Measurements from ENCODE around the gene ZNF329. TPM values are rescaled to one million over a fixed set of nuclear protein-coding genes. Genes with fewer than 3 reads are reported as not detected.

Gene ZNF329
- total RNA-seq, 1 experiment from 2014 or later = 11.2 TPM

DNA sequence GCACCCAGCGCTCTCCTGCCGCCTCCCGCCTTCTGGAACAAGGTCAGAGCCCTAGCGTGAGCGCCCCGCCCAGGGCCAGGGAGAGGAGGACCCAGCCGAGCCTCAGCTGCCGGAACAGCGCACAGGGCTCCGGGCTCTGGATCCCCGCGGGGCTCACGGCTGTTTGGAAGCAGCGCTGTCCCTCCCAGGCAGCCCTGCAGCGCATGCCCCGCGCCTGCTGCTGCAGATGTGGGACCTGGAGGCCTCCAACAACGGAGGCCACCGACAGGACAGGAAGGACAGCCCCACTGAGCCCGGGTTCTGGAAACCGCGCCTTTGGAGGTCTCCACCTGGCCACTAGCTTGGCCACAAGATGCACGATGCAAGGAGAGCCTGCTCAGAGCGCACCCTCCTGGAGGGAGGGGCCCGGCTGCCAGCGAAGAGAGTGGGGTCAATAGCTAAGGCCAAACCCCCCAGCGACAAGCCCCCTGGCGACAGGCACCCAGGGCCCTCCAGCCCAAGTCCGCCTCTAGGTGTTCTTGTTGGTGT is 65.2 kb downstream of the ZNF329 start:
- no peak overlapping the region for H3K4me3 Mint-ChIP-seq (ENCODE audit: low read depth, unreplicated experiment)
- H3K4me1 Mint-ChIP-seq (ENCODE audit: low read depth, unreplicated experiment) = no peaks in the 10 kb centered on the region
- DNase-seq = no peak
- peaks cover 30% of the 10 kb centered on the region for H3K36me3 Mint-ChIP-seq (ENCODE audit: insufficient read depth, unreplicated experiment)
- TF ChIP-seq, protein P1, sequence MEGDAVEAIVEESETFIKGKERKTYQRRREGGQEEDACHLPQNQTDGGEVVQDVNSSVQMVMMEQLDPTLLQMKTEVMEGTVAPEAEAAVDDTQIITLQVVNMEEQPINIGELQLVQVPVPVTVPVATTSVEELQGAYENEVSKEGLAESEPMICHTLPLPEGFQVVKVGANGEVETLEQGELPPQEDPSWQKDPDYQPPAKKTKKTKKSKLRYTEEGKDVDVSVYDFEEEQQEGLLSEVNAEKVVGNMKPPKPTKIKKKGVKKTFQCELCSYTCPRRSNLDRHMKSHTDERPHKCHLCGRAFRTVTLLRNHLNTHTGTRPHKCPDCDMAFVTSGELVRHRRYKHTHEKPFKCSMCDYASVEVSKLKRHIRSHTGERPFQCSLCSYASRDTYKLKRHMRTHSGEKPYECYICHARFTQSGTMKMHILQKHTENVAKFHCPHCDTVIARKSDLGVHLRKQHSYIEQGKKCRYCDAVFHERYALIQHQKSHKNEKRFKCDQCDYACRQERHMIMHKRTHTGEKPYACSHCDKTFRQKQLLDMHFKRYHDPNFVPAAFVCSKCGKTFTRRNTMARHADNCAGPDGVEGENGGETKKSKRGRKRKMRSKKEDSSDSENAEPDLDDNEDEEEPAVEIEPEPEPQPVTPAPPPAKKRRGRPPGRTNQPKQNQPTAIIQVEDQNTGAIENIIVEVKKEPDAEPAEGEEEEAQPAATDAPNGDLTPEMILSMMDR (IDR thresholded peaks at IDR 0.05; ENCODE audit: unreplicated experiment) = no peak
- H3K9me3 Mint-ChIP-seq (ENCODE audit: low read depth, unreplicated experiment) = peaks cover 21% of the 10 kb centered on the region
- H3K27me3 Mint-ChIP-seq (ENCODE audit: unreplicated experiment) = no peaks in the 10 kb centered on the region
- no TSS peak for BruUV-seq (replicated peaks)
- intact Hi-C loops (cut with micrococcal nuclease; ENCODE audit: unreplicated experiment) = no loop called here
- no peak overlapping the region for H3K27ac Mint-ChIP-seq (ENCODE audit: unreplicated experiment)
- CTCF ChIA-PET = no interaction called here

DNA sequence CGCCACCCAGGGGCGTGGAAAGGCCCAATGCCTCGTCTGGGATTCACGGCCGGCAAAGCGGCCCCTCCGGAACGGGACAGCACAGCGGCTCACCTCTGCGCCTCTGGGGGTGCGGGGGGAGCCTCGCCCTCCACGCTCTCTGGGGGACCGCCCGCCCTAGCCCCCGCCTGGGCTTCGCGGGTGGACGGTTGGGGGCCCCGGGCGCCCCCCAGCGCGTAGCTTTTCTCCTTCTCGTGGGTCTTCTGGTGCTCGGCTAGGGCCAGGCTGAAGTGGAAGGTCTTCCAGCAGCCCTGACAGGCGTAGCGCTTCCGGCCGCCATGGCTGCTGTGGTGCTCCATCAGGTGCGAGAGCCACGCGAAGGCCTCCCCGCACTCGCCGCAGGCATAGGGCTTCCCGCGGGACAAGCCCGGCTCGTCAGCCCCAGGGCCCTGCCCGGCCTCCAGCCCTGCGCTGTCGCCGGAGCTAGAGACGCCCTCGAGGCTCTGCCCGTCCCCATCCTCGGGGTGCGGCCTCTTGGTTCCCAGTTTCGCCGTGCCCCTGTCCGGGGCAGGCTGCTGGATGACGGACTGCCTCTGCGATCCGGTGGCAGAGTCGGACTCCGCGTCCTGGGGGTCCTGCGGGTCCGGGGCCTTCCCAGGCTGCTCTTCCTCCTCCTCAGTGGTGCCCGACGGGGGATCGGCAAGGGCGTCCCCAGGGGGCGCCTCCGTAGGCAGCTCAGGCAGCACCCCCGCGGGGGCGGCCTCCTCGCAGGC is 65.8 kb downstream of the ZNF329 start:
- peaks cover 24% of the 10 kb centered on the region for H3K36me3 Mint-ChIP-seq (ENCODE audit: insufficient read depth, unreplicated experiment)
- H3K4me3 Mint-ChIP-seq (ENCODE audit: low read depth, unreplicated experiment) = no peak overlapping the region
- H3K9me3 Mint-ChIP-seq (ENCODE audit: low read depth, unreplicated experiment) = peaks cover 24% of the 10 kb centered on the region
- TF ChIP-seq, protein P1 (IDR thresholded peaks at IDR 0.05; ENCODE audit: unreplicated experiment) = no peak
- H3K27me3 Mint-ChIP-seq (ENCODE audit: unreplicated experiment) = no peaks in the 10 kb centered on the region
- CTCF ChIA-PET = no interaction called here
- H3K4me1 Mint-ChIP-seq (ENCODE audit: low read depth, unreplicated experiment) = no peaks in the 10 kb centered on the region
- no peak for DNase-seq
- intact Hi-C loops (cut with micrococcal nuclease; ENCODE audit: unreplicated experiment) = no loop called here
- no peak overlapping the region for H3K27ac Mint-ChIP-seq (ENCODE audit: unreplicated experiment)
- BruUV-seq (replicated peaks) = no TSS peak

DNA sequence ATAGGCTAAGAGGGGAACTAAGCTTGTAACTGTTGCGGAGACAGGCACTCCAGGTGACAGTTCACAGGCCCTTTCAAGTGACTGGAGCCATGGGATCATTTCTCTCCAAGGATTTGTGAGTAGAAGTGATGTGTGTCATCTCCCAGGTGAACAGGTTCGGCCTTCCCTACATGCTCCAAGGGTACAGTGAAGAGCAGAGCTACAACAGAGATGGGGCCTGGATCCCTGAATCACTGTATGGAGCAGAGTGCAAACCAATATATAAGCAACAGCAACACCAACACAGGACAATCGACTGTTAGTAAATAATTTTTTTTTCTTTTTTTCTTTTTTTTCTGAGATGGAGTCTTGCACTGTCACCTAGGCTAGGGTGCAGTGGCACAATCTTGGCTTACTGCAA is 67.6 kb downstream of the ZNF329 start:
- Mint-ChIP-seq H3K4me3 (ENCODE audit: low read depth, unreplicated experiment) (no peak overlapping the region), H3K27me3 (ENCODE audit: unreplicated experiment) (no peaks in the 10 kb centered on the region)
- CTCF ChIA-PET = no interaction called here

DNA sequence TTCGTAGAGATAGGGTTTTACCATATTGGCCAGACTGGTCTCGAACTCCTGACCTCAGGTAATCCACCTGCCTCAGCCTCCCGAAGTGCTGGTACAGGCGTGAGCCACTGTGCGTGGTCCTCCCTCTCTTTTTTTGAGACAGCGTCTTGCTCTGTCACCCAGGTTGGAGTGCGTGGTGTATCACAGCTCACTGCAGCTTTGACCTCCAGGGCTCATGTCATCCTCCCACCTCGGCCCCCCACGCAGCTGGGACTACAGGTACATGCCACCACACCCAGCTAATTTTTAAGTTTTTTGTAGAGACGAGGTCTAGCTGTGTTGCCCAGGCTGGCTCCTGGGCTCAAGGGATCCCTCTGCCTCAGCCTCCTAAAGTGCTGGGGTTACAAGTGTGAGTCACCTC is 70.8 kb downstream of the ZNF329 start:
- H3K4me3 Mint-ChIP-seq (ENCODE audit: low read depth, unreplicated experiment) = no peak overlapping the region
- intact Hi-C loops (cut with micrococcal nuclease; ENCODE audit: unreplicated experiment) = no loop called here
- H3K27me3 Mint-ChIP-seq (ENCODE audit: unreplicated experiment) = no peaks in the 10 kb centered on the region
- peaks cover 8% of the 10 kb centered on the region for H3K36me3 Mint-ChIP-seq (ENCODE audit: insufficient read depth, unreplicated experiment)
- CTCF ChIA-PET = interaction anchor here (0.6 kb wide), 1 partner anchor 52 kb away, joined by 3 read pairs; no protein-coding TSS in a partner anchor
- no peaks in the 10 kb centered on the region for H3K4me1 Mint-ChIP-seq (ENCODE audit: low read depth, unreplicated experiment)
- TF ChIP-seq, protein P1 (IDR thresholded peaks at IDR 0.05; ENCODE audit: unreplicated experiment) = no peak
- no peak overlapping the region for H3K27ac Mint-ChIP-seq (ENCODE audit: unreplicated experiment)
- DNase-seq = no peak
- BruUV-seq (replicated peaks) = no TSS peak
- H3K9me3 Mint-ChIP-seq (ENCODE audit: low read depth, unreplicated experiment) = peaks cover 23% of the 10 kb centered on the region

More for the DNA sequence above, 67.6 kb downstream of the ZNF329 start:
- BruUV-seq (replicated peaks) = no TSS peak
- Mint-ChIP-seq H3K36me3 (ENCODE audit: insufficient read depth, unreplicated experiment) (peaks cover 16% of the 10 kb centered on the region), H3K4me1 (ENCODE audit: low read depth, unreplicated experiment) (no peaks in the 10 kb centered on the region), H3K27ac (ENCODE audit: unreplicated experiment) (no peak overlapping the region), H3K9me3 (ENCODE audit: low read depth, unreplicated experiment) (peaks cover 22% of the 10 kb centered on the region)
- no peak for DNase-seq
- intact Hi-C loops (cut with micrococcal nuclease; ENCODE audit: unreplicated experiment) = no loop called here
- TF ChIP-seq, protein P1 (IDR thresholded peaks at IDR 0.05; ENCODE audit: unreplicated experiment) = no peak

Other genes starting within 250 kb of the ZNF329 start
- gene ZNF417, start 234.2 kb downstream of the ZNF329 start, total RNA-seq (2022) = 14.9 and 17.2 TPM in 2 replicates
- 2.1 and 2.3 TPM in 2 replicates for gene ZNF418, start 215.4 kb downstream of the ZNF329 start, total RNA-seq (2022)
- gene ZNF256, start 203.1 kb downstream of the ZNF329 start, total RNA-seq (2022) = 7.1 TPM in 2 replicates
- gene C19orf18, start 176.3 kb downstream of the ZNF329 start, total RNA-seq (2022) = 2.5 and 2.7 TPM in 2 replicates
- gene ZNF606, start 148.0 kb downstream of the ZNF329 start, total RNA-seq (2022) = 23.5 and 24.8 TPM in 2 replicates
- gene ZSCAN1, start 116.8 kb downstream of the ZNF329 start, total RNA-seq (2022) = not detected in 2 replicates
- not detected in 2 replicates for gene ZNF135, start 91.5 kb downstream of the ZNF329 start, total RNA-seq (2022)
- gene ZSCAN18, start 52.6 kb downstream of the ZNF329 start, total RNA-seq (2022) = 45.3 and 45.8 TPM in 2 replicates
- 43.2 and 44.6 TPM in 2 replicates for gene ZNF274, start 32.3 kb upstream of the ZNF329 start, total RNA-seq (2022)
- gene ZNF544, start 78.1 kb upstream of the ZNF329 start, total RNA-seq (2022) = 65.3 and 68.5 TPM in 2 replicates
- gene ZNF8, start 128.2 kb upstream of the ZNF329 start, total RNA-seq (2022) = 12.1 and 12.8 TPM in 2 replicates
- gene ERVK3-1, start 154.6 kb upstream of the ZNF329 start, total RNA-seq (2022) = 68.4 and 70.8 TPM in 2 replicates
- 4.6 TPM in 2 replicates for gene ZSCAN22, start 176.2 kb upstream of the ZNF329 start, total RNA-seq (2022)
- gene A1BG, start 202.7 kb upstream of the ZNF329 start, total RNA-seq (2022) = not detected in 2 replicates
- gene ZNF497, start 212.0 kb upstream of the ZNF329 start, total RNA-seq (2022) = 2.4 and 3.1 TPM in 2 replicates
- gene ZNF837, start 230.2 kb upstream of the ZNF329 start, total RNA-seq (2022) = 0.47 and 0.81 TPM in 2 replicates
- 971 and 1,079 TPM in 2 replicates for gene RPS5, start 236.5 kb upstream of the ZNF329 start, total RNA-seq (2022)
- gene RNF225, start 244.9 kb upstream of the ZNF329 start, total RNA-seq (2022) = 0.51 and 0.61 TPM in 2 replicates